ENCODE results near the gene ACTL10.

DNA sequence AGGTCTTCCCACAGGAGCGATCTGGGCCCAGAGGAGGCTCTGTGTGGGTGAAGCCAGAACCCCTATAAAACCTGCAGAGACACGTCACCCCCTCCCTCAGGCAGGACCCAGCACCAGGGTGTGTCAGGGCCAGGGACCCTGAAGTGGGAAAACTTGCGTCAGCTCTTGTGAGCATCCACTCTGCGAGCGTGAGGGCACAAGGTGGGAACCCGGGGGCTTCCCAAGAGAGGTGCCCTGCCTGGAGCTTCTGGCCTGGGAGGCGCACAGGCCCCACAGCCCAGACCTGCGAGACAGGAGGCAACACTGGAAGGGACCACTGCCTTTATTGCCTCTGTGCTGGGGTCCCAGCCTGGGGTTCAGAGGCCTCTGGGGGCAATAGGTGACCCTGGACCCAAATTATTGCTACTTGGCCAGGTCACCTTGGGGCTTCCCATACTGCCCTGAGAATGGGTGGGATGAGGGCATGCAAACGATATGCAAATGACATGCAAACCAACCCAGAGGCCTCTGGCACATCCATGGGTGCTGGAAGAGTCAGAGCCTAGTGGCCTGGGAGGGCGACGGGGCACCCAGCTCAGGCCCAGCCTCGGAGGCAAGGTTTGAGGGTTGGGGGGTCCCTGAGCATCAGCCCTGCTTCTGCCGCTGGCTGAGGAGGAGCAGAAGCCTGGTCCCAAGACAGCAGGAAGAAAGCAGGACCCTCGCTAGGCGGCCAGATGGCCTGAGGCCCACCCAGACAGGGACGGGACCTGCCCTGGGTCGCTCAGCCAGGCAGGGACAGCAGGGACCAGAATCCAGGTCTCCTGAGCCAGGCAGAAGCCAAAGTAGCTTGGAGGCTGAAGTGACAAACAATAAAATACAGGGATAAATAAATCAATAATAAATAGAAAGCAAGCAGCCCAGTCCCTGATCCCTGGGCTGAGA lies 9.7 kb upstream of the ACTL10 start:
- TF ChIP-seq, protein P1, sequence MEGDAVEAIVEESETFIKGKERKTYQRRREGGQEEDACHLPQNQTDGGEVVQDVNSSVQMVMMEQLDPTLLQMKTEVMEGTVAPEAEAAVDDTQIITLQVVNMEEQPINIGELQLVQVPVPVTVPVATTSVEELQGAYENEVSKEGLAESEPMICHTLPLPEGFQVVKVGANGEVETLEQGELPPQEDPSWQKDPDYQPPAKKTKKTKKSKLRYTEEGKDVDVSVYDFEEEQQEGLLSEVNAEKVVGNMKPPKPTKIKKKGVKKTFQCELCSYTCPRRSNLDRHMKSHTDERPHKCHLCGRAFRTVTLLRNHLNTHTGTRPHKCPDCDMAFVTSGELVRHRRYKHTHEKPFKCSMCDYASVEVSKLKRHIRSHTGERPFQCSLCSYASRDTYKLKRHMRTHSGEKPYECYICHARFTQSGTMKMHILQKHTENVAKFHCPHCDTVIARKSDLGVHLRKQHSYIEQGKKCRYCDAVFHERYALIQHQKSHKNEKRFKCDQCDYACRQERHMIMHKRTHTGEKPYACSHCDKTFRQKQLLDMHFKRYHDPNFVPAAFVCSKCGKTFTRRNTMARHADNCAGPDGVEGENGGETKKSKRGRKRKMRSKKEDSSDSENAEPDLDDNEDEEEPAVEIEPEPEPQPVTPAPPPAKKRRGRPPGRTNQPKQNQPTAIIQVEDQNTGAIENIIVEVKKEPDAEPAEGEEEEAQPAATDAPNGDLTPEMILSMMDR (IDR thresholded peaks at IDR 0.05): no peak
- TF ChIP-seq EZH2 (IDR thresholded peaks at IDR 0.05; ENCODE audit: borderline replicate concordance, insufficient read depth, low read depth, low read length, poor library complexity, severe bottlenecking): no peak
